DOHH2 (cell line): ENCODE results near the gene COQ9.
"Not testable (repeated sequence)": the region's sequence is repeated elsewhere in the genome, so short reads cannot be mapped to it uniquely, and the experiment has no call there.

ENCODE experiments used
- H3F3A ChIP-seq: fragments of 200-600 bp; sonication (generic), shearing (Covaris generic); 2 replicates; pipeline ENCODE4 v1.6.0; 2016; ENCODE audit warnings: antibody characterized with exemption, mild to moderate bottlenecking; ENCODE audit not compliant: control insufficient read depth, insufficient read depth
- H3K27ac ChIP-seq: fragments of 200-600 bp; sonication (generic); 2 replicates; pipeline ENCODE4 v1.5.1; 2014; ENCODE audit warnings: low read depth, mild to moderate bottlenecking, low read length, moderate library complexity
- H3K27me3 ChIP-seq: fragments of 200-600 bp; sonication (generic); 2 replicates; pipeline ENCODE4 v1.6.1; 2014; ENCODE audit warnings: mild to moderate bottlenecking, low read length, mixed read lengths; ENCODE audit not compliant: control insufficient read depth
- H3K36me3 ChIP-seq: fragments of 200-600 bp; sonication (generic); 2 replicates; pipeline ENCODE4 v1.6.1; 2014; ENCODE audit warnings: mild to moderate bottlenecking, low read length, moderate library complexity, mixed read lengths; ENCODE audit not compliant: control insufficient read depth
- H3K4me1 ChIP-seq: fragments of 200-600 bp; sonication (generic); 2 replicates; pipeline ENCODE4 v1.6.1; 2014; ENCODE audit warnings: mild to moderate bottlenecking, low read length, mixed read lengths; ENCODE audit not compliant: control insufficient read depth
- H3K4me2 ChIP-seq: fragments of 200-600 bp; sonication (generic); 2 replicates; pipeline ENCODE4 v1.6.0; 2014; ENCODE audit warnings: mild to moderate bottlenecking, low read length, moderate library complexity
- H3K4me3 ChIP-seq: fragments of 200-600 bp; sonication (generic); 2 replicates; pipeline ENCODE4 v1.5.1; 2014; ENCODE audit warnings: mild to moderate bottlenecking, low read length, mixed read lengths
- H3K79me2 ChIP-seq: fragments of 200-600 bp; sonication (generic); 2 replicates; pipeline ENCODE4 v1.6.1; 2014; ENCODE audit warnings: mild to moderate bottlenecking, low read length, mixed read lengths; ENCODE audit not compliant: control insufficient read depth
- H3K9me2 ChIP-seq: fragments of 200-600 bp; sonication (generic); replicated peaks from 2 replicates; pipeline ENCODE4 v1.6.1; 2014; ENCODE audit warnings: mild to moderate bottlenecking, low read length, mixed read lengths; ENCODE audit not compliant: control insufficient read depth
- H3K9me3 ChIP-seq: fragments of 200-600 bp; sonication (generic); 2 replicates; pipeline ENCODE4 v1.6.1; 2014; ENCODE audit warnings: antibody characterized with exemption, low read length, mixed read lengths; ENCODE audit not compliant: control insufficient read depth, insufficient read depth
- H4K20me1 ChIP-seq: fragments of 200-600 bp; sonication (generic); 2 replicates; pipeline ENCODE4 v1.6.0; 2014; ENCODE audit warnings: low read depth, mild to moderate bottlenecking, antibody characterized with exemption, low read length, moderate library complexity; ENCODE audit not compliant: control insufficient read depth, insufficient read depth
- CTCF ChIP-seq: fragments of 200-600 bp; sonication (generic); IDR thresholded peaks from one replicate; pipeline ENCODE4 v1.5.1; 2014; ENCODE audit warnings: antibody characterized with exemption, mild to moderate bottlenecking, low read depth, low read length; ENCODE audit not compliant: poor library complexity, severe bottlenecking
- EZH2phosphoT487 ChIP-seq: fragments of 200-600 bp; sonication (generic); IDR thresholded peaks from 2 replicates; pipeline ENCODE4 v1.6.1; 2017; ENCODE audit warnings: borderline replicate concordance, mild to moderate bottlenecking, antibody characterized with exemption, low read length, moderate library complexity, mixed read lengths

The COQ9 gene

GRCh38 chr16:57447186-57447962, at the start of gene COQ9, which contains the start of gene CIAPIN1:
Gene COQ9 (plus strand): TSS chr16:57447479. CDS start chr16:57447506, 27 bp downstream.
Gene CIAPIN1 (minus strand): TSS chr16:57447385. CDS start chr16:57440928, 6,457 bp downstream.
- H3F3A ChIP-seq: no peaks in the 10 kb centered on the region

GRCh38 chr16:57397493-57397892, 49.8 kb upstream of the COQ9 start:
- H3K9me2 ChIP-seq, H3K27ac ChIP-seq: not testable (repeated sequence)

More at GRCh38 chr16:57447186-57447962, at the start of gene COQ9, which contains the start of gene CIAPIN1:
- H3K4me1 ChIP-seq: peaks cover 22% of the 10 kb centered on the region
- TF ChIP-seq EZH2phosphoT487 (no peak), CTCF (no peak)
- peak within 1 kb of the TSS; percentile 82 for H3K4me3 ChIP-seq
- no peaks in the 10 kb centered on the region for H3K9me3 ChIP-seq
- H4K20me1 ChIP-seq: no peaks in the 10 kb centered on the region
- peaks cover 69% of the 10 kb centered on the region for H3K79me2 ChIP-seq
- H3K27ac ChIP-seq: peak within 1 kb of the TSS; percentile 57
- H3K4me2 ChIP-seq: peak within 1 kb of the TSS; percentile 90
- H3K36me3 ChIP-seq: peaks cover 27% of the 10 kb centered on the region
- H3K9me2 ChIP-seq: no peaks in the 10 kb centered on the region
- H3K27me3 ChIP-seq: no peaks in the 10 kb centered on the region

GRCh38 chr16:57401943-57402640, 45.2 kb upstream of the COQ9 start:
- H3F3A ChIP-seq: no peaks in the 10 kb centered on the region
- no peaks in the 10 kb centered on the region for H4K20me1 ChIP-seq
- H3K4me3 ChIP-seq: no peak overlapping the region
- H3K79me2 ChIP-seq: no peaks in the 10 kb centered on the region
- H3K4me2 ChIP-seq: no peak overlapping the region
- peaks cover 16% of the 10 kb centered on the region for H3K4me1 ChIP-seq
- H3K27ac ChIP-seq: no peak overlapping the region
- H3K36me3 ChIP-seq: no peaks in the 10 kb centered on the region
- TF ChIP-seq CTCF: no peak
- peaks cover 18% of the 10 kb centered on the region; the same call in 1 of the 2 replicates for H3K27me3 ChIP-seq
- no peaks in the 10 kb centered on the region for H3K9me3 ChIP-seq
- H3K9me2 ChIP-seq: no peaks in the 10 kb centered on the region

More at GRCh38 chr16:57397493-57397892, 49.8 kb upstream of the COQ9 start:
- H3K4me2 ChIP-seq, H3K4me3 ChIP-seq, H4K20me1 ChIP-seq, H3K9me3 ChIP-seq, H3K79me2 ChIP-seq, H3F3A ChIP-seq, H3K36me3 ChIP-seq: not testable (repeated sequence)
- Histone ChIP-seq H3K27me3 (peaks cover 13% of the 10 kb centered on the region; the same call in 1 of the 2 replicates), H3K4me1 (peaks cover 16% of the 10 kb centered on the region)
